Keratinocyte (primary cell): ENCODE results near the gene SH2D4B.

Experiments used
- EZH2 ChIP-seq: IDR thresholded peaks from one replicate; pipeline ENCODE4 v1.6.1; 2012; ENCODE audit warnings: inconsistent platforms, mild to moderate bottlenecking, low read length, moderate library complexity
- TF ChIP-seq, protein P1 (sequence below), 3 experiments: IDR thresholded peaks in 1 of 3; conservative IDR thresholded peaks in 1 of 3; optimal IDR thresholded peaks in 1 of 3; 2 replicates in 2 of 3; 3 replicates in 1 of 3; pipeline versions ENCODE3 to v1.5.1; 2011; ENCODE audit warnings: low read length in 3 of 3, mild to moderate bottlenecking in 3 of 3, moderate library complexity in 2 of 3, control low read depth in 1 of 3, inconsistent platforms in 1 of 3; ENCODE audit not compliant: insufficient read depth in 2 of 3; ENCODE audit errors: extremely low read depth in 1 of 3

DNA sequence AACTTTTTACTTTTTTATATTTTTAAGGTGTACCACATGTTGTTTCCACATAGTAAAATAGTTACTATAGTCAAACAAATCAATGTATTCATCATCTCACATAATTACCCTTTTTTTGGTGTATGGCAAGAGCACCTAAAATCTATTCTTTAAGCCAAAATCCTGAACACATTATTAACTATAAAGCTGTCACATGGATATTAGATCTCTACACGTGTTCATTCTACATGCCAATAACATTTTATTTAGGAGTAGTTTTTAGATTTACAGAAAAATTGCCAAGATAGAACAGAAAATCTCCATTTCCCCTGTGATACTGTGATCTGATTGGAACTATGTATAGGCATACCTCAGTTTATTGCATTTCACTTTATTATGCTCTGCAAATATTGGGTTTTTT lies 137.1 kb downstream of the SH2D4B start:
- TF ChIP-seq, protein P1, sequence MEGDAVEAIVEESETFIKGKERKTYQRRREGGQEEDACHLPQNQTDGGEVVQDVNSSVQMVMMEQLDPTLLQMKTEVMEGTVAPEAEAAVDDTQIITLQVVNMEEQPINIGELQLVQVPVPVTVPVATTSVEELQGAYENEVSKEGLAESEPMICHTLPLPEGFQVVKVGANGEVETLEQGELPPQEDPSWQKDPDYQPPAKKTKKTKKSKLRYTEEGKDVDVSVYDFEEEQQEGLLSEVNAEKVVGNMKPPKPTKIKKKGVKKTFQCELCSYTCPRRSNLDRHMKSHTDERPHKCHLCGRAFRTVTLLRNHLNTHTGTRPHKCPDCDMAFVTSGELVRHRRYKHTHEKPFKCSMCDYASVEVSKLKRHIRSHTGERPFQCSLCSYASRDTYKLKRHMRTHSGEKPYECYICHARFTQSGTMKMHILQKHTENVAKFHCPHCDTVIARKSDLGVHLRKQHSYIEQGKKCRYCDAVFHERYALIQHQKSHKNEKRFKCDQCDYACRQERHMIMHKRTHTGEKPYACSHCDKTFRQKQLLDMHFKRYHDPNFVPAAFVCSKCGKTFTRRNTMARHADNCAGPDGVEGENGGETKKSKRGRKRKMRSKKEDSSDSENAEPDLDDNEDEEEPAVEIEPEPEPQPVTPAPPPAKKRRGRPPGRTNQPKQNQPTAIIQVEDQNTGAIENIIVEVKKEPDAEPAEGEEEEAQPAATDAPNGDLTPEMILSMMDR (optimal IDR thresholded peaks at IDR 0.05 in 1 of 3, IDR thresholded peaks at IDR 0.05 in 1 of 3, conservative IDR thresholded peaks at IDR 0.05 in 1 of 3; ENCODE audit: extremely low read depth in 1 of 3, insufficient read depth in 2 of 3, low read length in 3 of 3), result no peak
- no peak for TF ChIP-seq EZH2
